ENCODE data around the gene PIK3R5. TPM values are rescaled to one million over a fixed set of nuclear protein-coding genes. Genes with fewer than 3 reads are reported as not detected.

PIK3R5 gene
- polyA plus RNA-seq, 1 donor from 2014 or later: not detected

GRCh38 chr17:8829036-8829941 is 136.2 kb downstream of the PIK3R5 start:
- no peaks in the 10 kb centered on the region for H3K9me3 ChIP-seq (ENCODE audit: low read length)
- H2AFZ ChIP-seq (ENCODE audit: low read depth, low read length): no peak overlapping the region
- no peaks in the 10 kb centered on the region for H3F3A ChIP-seq (ENCODE audit: insufficient read depth, low read length, poor library complexity, severe bottlenecking)
- no peak overlapping the region for H3K9ac ChIP-seq (ENCODE audit: low read length)
- no peaks in the 10 kb centered on the region for H3K27me3 ChIP-seq (ENCODE audit: insufficient read depth, low read depth, low read length)
- H3K79me2 ChIP-seq (replicated peaks; ENCODE audit: insufficient read depth, low read length): no peaks in the 10 kb centered on the region
- TF ChIP-seq SMC3 (conservative IDR thresholded peaks at IDR 0.05; ENCODE audit: poor library complexity) (no peak), POLR2AphosphoS5 (IDR thresholded peaks at IDR 0.05) (no peak), RAD21 (conservative IDR thresholded peaks at IDR 0.05) (no peak), EP300 (conservative IDR thresholded peaks at IDR 0.05; ENCODE audit: poor library complexity, severe bottlenecking) (no peak), REST (IDR thresholded peaks at IDR 0.05; ENCODE audit: borderline replicate concordance) (no peak), CTCF (IDR thresholded peaks at IDR 0.05; ENCODE audit: poor library complexity, severe bottlenecking) (no peak), TAF1 (IDR thresholded peaks at IDR 0.05; ENCODE audit: low read depth) (no peak), EZH2 (IDR thresholded peaks at IDR 0.05; ENCODE audit: borderline replicate concordance, insufficient read depth, low read length, poor library complexity, severe bottlenecking) (no peak), MXI1 (conservative IDR thresholded peaks at IDR 0.05; ENCODE audit: poor library complexity, severe bottlenecking) (no peak)
- no peaks in the 10 kb centered on the region for H3K9me2 ChIP-seq (ENCODE audit: insufficient read depth, low read length)
- no peaks in the 10 kb centered on the region for H4K20me1 ChIP-seq (ENCODE audit: insufficient read depth)
- H3K27ac ChIP-seq (ENCODE audit: low read length): no peak overlapping the region
- H3K4me3 ChIP-seq (ENCODE audit: low read length): no peak overlapping the region
- no peaks in the 10 kb centered on the region for H3K36me3 ChIP-seq (ENCODE audit: insufficient read depth, low read length)
- no peak overlapping the region for H3K4me2 ChIP-seq (ENCODE audit: low read length)

Other genes with a start within 250 kb of the PIK3R5 start
- not detected in 2 replicates for gene CCDC42, start 220.9 kb downstream of the PIK3R5 start, polyA plus RNA-seq
- gene SPDYE4, start 207.2 kb downstream of the PIK3R5 start, polyA plus RNA-seq: not detected in 2 replicates
- gene MFSD6L, start 166.3 kb downstream of the PIK3R5 start, polyA plus RNA-seq: not detected in 2 replicates
- not detected in 2 replicates for gene PIK3R6, start 98.0 kb downstream of the PIK3R5 start, polyA plus RNA-seq
- gene NTN1, start 55.8 kb upstream of the PIK3R5 start, polyA plus RNA-seq: 16.2 and 18.1 TPM in 2 replicates

Measured in neural cell (in vitro differentiated cells).